BLaER1 treated with 17β-estradiol and CSF1 and Interleukin-3, amounts not matched to agents 10 nM and 100 nM (cell line): ENCODE data around the gene RPS26.
A peak's percentile ranks its signal among the peaks of the same experiment; 100 is the strongest.
"Not testable (repeated sequence)": the region's sequence is repeated elsewhere in the genome, so short reads cannot be mapped to it uniquely, and the experiment has no call there.

Experiments used
- H3K27ac ChIP-seq, 11 experiments: shearing (Covaris generic); formaldehyde crosslinking; 2 replicates each; pipeline ENCODE4 v1.8.1; 2022
- H3K27me3 ChIP-seq, 11 experiments: shearing (Covaris generic); formaldehyde crosslinking; 2 replicates each; pipeline ENCODE4 v1.8.1; 2022
- H3K36me3 ChIP-seq, 11 experiments: shearing (Covaris generic); formaldehyde crosslinking; 2 replicates each; pipeline ENCODE4 v1.8.1; 2022
- H3K4me1 ChIP-seq, 10 experiments: shearing (Covaris generic); formaldehyde crosslinking; 2 replicates each; pipeline ENCODE4 v1.8.1; 2022
- H3K4me2 ChIP-seq, 11 experiments: shearing (Covaris generic); formaldehyde crosslinking; 2 replicates each; pipeline ENCODE4 v1.8.1; 2022
- H3K4me3 ChIP-seq, 10 experiments: shearing (Covaris generic); formaldehyde crosslinking; 2 replicates each; pipeline ENCODE4 v1.8.1; 2022
- H3K9ac ChIP-seq, 11 experiments: shearing (Covaris generic); formaldehyde crosslinking; 2 replicates each; pipeline ENCODE4 v1.8.1; 2022
- H3K9me3 ChIP-seq, 11 experiments: shearing (Covaris generic); formaldehyde crosslinking; replicated peaks in 1 of 11; 2 replicates each; pipeline ENCODE4 v1.8.1; 2022
- H4K20me1 ChIP-seq, 11 experiments: shearing (Covaris generic); formaldehyde crosslinking; 2 replicates each; pipeline ENCODE4 v1.8.1; 2022
- Cebpa-rat ChIP-seq, 11 experiments: shearing (Covaris generic); IDR thresholded peaks; 2 replicates each; pipeline ENCODE4 v1.8.1; 2022

Gene RPS26

GRCh38 chr12:56041552-56042429, at the start of gene RPS26:
Gene RPS26 (plus strand): TSS chr12:56041918. CDS start chr12:56042167, 249 bp downstream.
- H3K9me3 ChIP-seq = no peaks in the 10 kb centered on the region
- peak within 1 kb of the TSS; percentile 95 to 99 (median 98) for H3K27ac ChIP-seq
- H3K9ac ChIP-seq = peak within 1 kb of the TSS; percentile 93 to 99 (median 96)
- H3K36me3 ChIP-seq = peaks cover 35 to 64% (median 49%) of the 10 kb centered on the region in 11 experiments
- peak within 1 kb of the TSS; percentile 69 to 94 (median 90) for H3K4me3 ChIP-seq
- no peak for TF ChIP-seq Cebpa-rat (IDR thresholded peaks at IDR 0.05)
- H3K4me1 ChIP-seq = peaks cover 18 to 29% (median 26%) of the 10 kb centered on the region in 10 experiments
- H3K4me2 ChIP-seq = peak within 1 kb of the TSS; percentile 91 to 97 (median 95)
- peaks cover 6 to 47% (median 44%) of the 10 kb centered on the region in 11 experiments; a peak in 21 of 22 replicates for H4K20me1 ChIP-seq
- H3K27me3 ChIP-seq = no peaks in the 10 kb centered on the region

- Histone ChIP-seq H4K20me1 (peaks cover 0 to 26% (median 0%) of the 10 kb centered on the region in 11 experiments; a peak in 6 of 22 replicates), H3K9ac (peak overlapping the region in 10 of 11 experiments; percentile 9 to 53 (median 44); a peak in 12 of 22 replicates), H3K9me3 (no peaks in the 10 kb centered on the region), H3K4me3 (no peak overlapping the region), H3K27me3 (no peaks in the 10 kb centered on the region), H3K4me1 (peaks cover 8 to 35% (median 17%) of the 10 kb centered on the region in 10 experiments; a peak in 16 of 20 replicates), H3K27ac (peak overlapping the region in 1 of 11 experiments; percentile 23; a peak in 2 of 22 replicates), H3K4me2 (0 out of 22 replicates have a peak overlapping the region, but pooled peaks of 2 of the 11 experiments have one; percentile 11 to 40), H3K36me3 (peaks cover 72 to 74% (median 73%) of the 10 kb centered on the region in 11 experiments)
- TF ChIP-seq Cebpa-rat (IDR thresholded peaks at IDR 0.05) = no peak
These were observed 48.4 kb upstream of the RPS26 start for GRCh38 chr12:55993230-55993853.

GRCh38 chr12:55995366-55995765, 46.4 kb upstream of the RPS26 start:
- peaks cover 0 to 26% (median 0%) of the 10 kb centered on the region in 11 experiments; a peak in 5 of 22 replicates for H4K20me1 ChIP-seq
- no peak overlapping the region for H3K4me2 ChIP-seq
- no peaks in the 10 kb centered on the region for H3K27me3 ChIP-seq
- no peak overlapping the region for H3K4me3 ChIP-seq
- H3K9me3 ChIP-seq = peaks cover 0 to 6% (median 0%) of the 10 kb centered on the region in 11 experiments; a peak in 1 of 22 replicates
- H3K27ac ChIP-seq = no peak overlapping the region
- no peak for TF ChIP-seq Cebpa-rat (IDR thresholded peaks at IDR 0.05)
- H3K9ac ChIP-seq = peak overlapping the region in 3 of 11 experiments; percentile 1 to 36 (median 26); a peak in 2 of 22 replicates
- peaks cover 8 to 35% (median 17%) of the 10 kb centered on the region in 10 experiments; a peak in 16 of 20 replicates for H3K4me1 ChIP-seq
- peaks cover 52 to 54% (median 53%) of the 10 kb centered on the region in 11 experiments for H3K36me3 ChIP-seq

- Histone ChIP-seq H3K27ac (no peak overlapping the region), H3K4me1 (peaks cover 8 to 35% (median 17%) of the 10 kb centered on the region in 10 experiments; a peak in 16 of 20 replicates), H3K36me3 (peaks cover 43 to 45% (median 44%) of the 10 kb centered on the region in 11 experiments), H3K9me3 (peaks cover 0 to 6% (median 0%) of the 10 kb centered on the region in 11 experiments; a peak in 1 of 22 replicates), H4K20me1 (peaks cover 0 to 26% (median 0%) of the 10 kb centered on the region in 11 experiments; a peak in 5 of 22 replicates), H3K27me3 (no peaks in the 10 kb centered on the region), H3K4me2 (peak overlapping the region in 5 of 11 experiments; percentile 40 to 90 (median 78); a peak in 10 of 22 replicates), H3K4me3 (peak overlapping the region in 3 of 10 experiments; percentile 51 to 57 (median 55); a peak in 6 of 20 replicates), H3K9ac (peak overlapping the region in 2 of 11 experiments; percentile 48 to 69; a peak in 1 of 22 replicates)
- TF ChIP-seq Cebpa-rat (IDR thresholded peaks at IDR 0.05) = no peak
These were observed 45.5 kb upstream of the RPS26 start for GRCh38 chr12:55996201-55996714.

GRCh38 chr12:55996715-55997534, 44.8 kb upstream of the RPS26 start, which contains the start of gene SUOX:
Gene SUOX (plus strand): TSS chr12:55997276. CDS start chr12:56002222, 4,946 bp downstream.
- peak within 1 kb of the TSS in 6 of 10 experiments; percentile 1 to 67 (median 53); a peak in 11 of 20 replicates for H3K4me3 ChIP-seq
- no peaks in the 10 kb centered on the region for H3K27me3 ChIP-seq
- H3K4me2 ChIP-seq = peak within 1 kb of the TSS; percentile 40 to 90 (median 56)
- peaks cover 0 to 6% (median 0%) of the 10 kb centered on the region in 11 experiments; a peak in 1 of 22 replicates for H3K9me3 ChIP-seq
- H3K4me1 ChIP-seq = peaks cover 8 to 35% (median 17%) of the 10 kb centered on the region in 10 experiments; a peak in 16 of 20 replicates
- H3K27ac ChIP-seq = peak within 1 kb of the TSS in 2 of 11 experiments; percentile 8 to 29; a peak in 3 of 22 replicates
- peak within 1 kb of the TSS in 9 of 11 experiments; percentile 10 to 76 (median 46); a peak in 12 of 22 replicates for H3K9ac ChIP-seq
- H3K36me3 ChIP-seq = peaks cover 36 to 38% (median 37%) of the 10 kb centered on the region in 11 experiments
- peaks cover 0 to 24% (median 0%) of the 10 kb centered on the region in 11 experiments; a peak in 5 of 22 replicates for H4K20me1 ChIP-seq
- no peak for TF ChIP-seq Cebpa-rat (IDR thresholded peaks at IDR 0.05)

GRCh38 chr12:55997535-55997859, 44.2 kb upstream of the RPS26 start:
- peak overlapping the region in 5 of 10 experiments; percentile 47 to 67 (median 55); a peak in 10 of 20 replicates for H3K4me3 ChIP-seq
- TF ChIP-seq Cebpa-rat (IDR thresholded peaks at IDR 0.05) = no peak
- peak overlapping the region in 8 of 11 experiments; percentile 10 to 76 (median 52); a peak in 12 of 22 replicates for H3K9ac ChIP-seq
- peak overlapping the region in 2 of 11 experiments; percentile 8 to 29; a peak in 2 of 22 replicates for H3K27ac ChIP-seq
- H3K9me3 ChIP-seq = peaks cover 0 to 6% (median 0%) of the 10 kb centered on the region in 11 experiments; a peak in 1 of 22 replicates
- H4K20me1 ChIP-seq = peaks cover 0 to 18% (median 0%) of the 10 kb centered on the region in 11 experiments; a peak in 5 of 22 replicates
- H3K27me3 ChIP-seq = no peaks in the 10 kb centered on the region
- H3K36me3 ChIP-seq = peaks cover 30 to 36% (median 32%) of the 10 kb centered on the region in 11 experiments
- peaks cover 8 to 38% (median 17%) of the 10 kb centered on the region in 10 experiments; a peak in 16 of 20 replicates for H3K4me1 ChIP-seq
- peak overlapping the region; percentile 40 to 90 (median 56); a peak in 19 of 22 replicates for H3K4me2 ChIP-seq

GRCh38 chr12:55999522-55999921, 42.2 kb upstream of the RPS26 start:
- H3K9ac ChIP-seq, H3K9me3 ChIP-seq, H3K4me2 ChIP-seq, H3K4me3 ChIP-seq, H3K27me3 ChIP-seq, H4K20me1 ChIP-seq: not testable (repeated sequence)
- peaks cover 10 to 25% (median 12%) of the 10 kb centered on the region in 11 experiments; a peak in 21 of 22 replicates for H3K36me3 ChIP-seq
- peaks cover 7 to 36% (median 10%) of the 10 kb centered on the region in 10 experiments; a peak in 15 of 20 replicates for H3K4me1 ChIP-seq
- H3K27ac ChIP-seq = peak overlapping the region in 1 of 11 experiments; percentile 12; a peak in 1 of 22 replicates

GRCh38 chr12:55999999-56000540, 41.6 kb upstream of the RPS26 start:
- H4K20me1 ChIP-seq, H3K9ac ChIP-seq, H3K4me2 ChIP-seq, H3K27ac ChIP-seq, H3K4me3 ChIP-seq, H3K9me3 ChIP-seq, H3K27me3 ChIP-seq: not testable (repeated sequence)
- peaks cover 7 to 36% (median 10%) of the 10 kb centered on the region in 10 experiments; a peak in 15 of 20 replicates for H3K4me1 ChIP-seq
- peaks cover 4 to 20% (median 7%) of the 10 kb centered on the region in 11 experiments; a peak in 18 of 22 replicates for H3K36me3 ChIP-seq
